ENCODE results near the gene CACNA1F.

The CACNA1F gene

DNA sequence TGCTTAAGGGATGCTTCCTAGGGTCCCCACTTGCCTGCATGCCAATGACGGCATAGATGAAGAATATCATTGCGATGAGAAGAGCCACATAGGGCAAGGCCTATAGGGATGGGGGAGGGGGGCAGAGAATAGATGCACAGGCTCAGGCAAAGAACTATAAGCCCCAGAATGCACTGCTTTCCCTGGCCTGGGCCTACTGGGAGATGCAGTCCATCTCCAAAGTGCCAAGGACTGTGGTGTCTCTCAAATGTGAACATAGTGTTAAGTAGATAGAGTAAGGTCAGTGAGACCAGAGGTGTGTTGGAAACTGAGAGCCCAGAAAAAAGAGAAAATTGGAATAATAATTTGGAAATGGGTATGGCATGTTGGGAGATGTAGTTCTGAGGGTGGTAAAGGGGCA, 20.9 kb downstream of the CACNA1F start:
- in situ Hi-C loops (cut with HindIII; ENCODE audit: low sequenced_read_pairs), result no loop called here
- TF ChIP-seq, protein P1, sequence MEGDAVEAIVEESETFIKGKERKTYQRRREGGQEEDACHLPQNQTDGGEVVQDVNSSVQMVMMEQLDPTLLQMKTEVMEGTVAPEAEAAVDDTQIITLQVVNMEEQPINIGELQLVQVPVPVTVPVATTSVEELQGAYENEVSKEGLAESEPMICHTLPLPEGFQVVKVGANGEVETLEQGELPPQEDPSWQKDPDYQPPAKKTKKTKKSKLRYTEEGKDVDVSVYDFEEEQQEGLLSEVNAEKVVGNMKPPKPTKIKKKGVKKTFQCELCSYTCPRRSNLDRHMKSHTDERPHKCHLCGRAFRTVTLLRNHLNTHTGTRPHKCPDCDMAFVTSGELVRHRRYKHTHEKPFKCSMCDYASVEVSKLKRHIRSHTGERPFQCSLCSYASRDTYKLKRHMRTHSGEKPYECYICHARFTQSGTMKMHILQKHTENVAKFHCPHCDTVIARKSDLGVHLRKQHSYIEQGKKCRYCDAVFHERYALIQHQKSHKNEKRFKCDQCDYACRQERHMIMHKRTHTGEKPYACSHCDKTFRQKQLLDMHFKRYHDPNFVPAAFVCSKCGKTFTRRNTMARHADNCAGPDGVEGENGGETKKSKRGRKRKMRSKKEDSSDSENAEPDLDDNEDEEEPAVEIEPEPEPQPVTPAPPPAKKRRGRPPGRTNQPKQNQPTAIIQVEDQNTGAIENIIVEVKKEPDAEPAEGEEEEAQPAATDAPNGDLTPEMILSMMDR (IDR thresholded peaks at IDR 0.05; ENCODE audit: low read depth, low read length, missing control alignments), result no peak
- DNase-seq (ENCODE audit: low read depth), result no peak
- H3K4me3 ChIP-seq (ENCODE audit: low read depth, low read length), result no peak overlapping the region

DNA sequence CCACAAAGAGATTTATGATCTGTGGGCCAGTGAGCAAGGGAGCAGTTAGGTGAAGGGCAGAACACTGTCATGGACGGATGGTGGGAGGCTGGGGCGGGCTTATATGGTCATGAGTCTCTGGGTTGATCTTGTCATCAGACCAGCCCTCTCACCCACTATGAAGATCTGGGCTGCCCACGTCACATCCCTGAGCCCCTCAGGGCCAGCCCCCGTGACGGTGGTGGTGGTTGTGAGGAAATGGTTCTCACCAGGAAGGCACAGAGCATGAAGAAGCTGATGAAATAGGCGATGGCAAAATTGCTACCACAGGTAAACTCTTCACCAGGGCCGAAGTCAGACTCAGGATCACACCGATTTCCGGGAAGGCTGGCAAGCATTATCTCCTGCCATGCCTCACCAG, 22.1 kb downstream of the CACNA1F start:
- no peak for DNase-seq (ENCODE audit: low read depth)
- TF ChIP-seq, protein P1 (IDR thresholded peaks at IDR 0.05; ENCODE audit: low read depth, low read length, missing control alignments), result no peak
- no peak overlapping the region for H3K4me3 ChIP-seq (ENCODE audit: low read depth, low read length)
- in situ Hi-C loops (cut with HindIII; ENCODE audit: low sequenced_read_pairs), result no loop called here

DNA sequence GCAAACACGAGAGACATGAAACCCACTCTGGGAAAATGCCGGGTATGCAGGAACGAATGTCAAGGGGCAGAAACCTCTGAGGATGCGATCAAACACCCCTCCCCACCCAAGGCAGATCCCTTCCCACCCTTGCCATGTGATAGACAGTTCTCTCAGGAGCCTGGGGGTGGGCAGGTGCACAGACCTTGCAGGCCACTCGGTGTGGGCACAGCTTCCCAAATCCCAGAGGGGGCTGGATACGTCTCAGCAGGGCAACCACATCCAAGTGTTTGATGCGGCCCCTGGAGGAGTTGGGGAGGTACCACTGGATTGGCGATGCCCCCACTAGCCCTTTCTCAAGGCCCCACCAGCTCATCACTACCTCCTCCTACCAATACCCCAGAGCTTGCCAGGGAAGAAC, 22.7 kb downstream of the CACNA1F start:
- no peak overlapping the region for H3K4me3 ChIP-seq (ENCODE audit: low read depth, low read length)
- in situ Hi-C loops (cut with HindIII; ENCODE audit: low sequenced_read_pairs), result no loop called here
- TF ChIP-seq, protein P1 (IDR thresholded peaks at IDR 0.05; ENCODE audit: low read depth, low read length, missing control alignments), result no peak

DNA sequence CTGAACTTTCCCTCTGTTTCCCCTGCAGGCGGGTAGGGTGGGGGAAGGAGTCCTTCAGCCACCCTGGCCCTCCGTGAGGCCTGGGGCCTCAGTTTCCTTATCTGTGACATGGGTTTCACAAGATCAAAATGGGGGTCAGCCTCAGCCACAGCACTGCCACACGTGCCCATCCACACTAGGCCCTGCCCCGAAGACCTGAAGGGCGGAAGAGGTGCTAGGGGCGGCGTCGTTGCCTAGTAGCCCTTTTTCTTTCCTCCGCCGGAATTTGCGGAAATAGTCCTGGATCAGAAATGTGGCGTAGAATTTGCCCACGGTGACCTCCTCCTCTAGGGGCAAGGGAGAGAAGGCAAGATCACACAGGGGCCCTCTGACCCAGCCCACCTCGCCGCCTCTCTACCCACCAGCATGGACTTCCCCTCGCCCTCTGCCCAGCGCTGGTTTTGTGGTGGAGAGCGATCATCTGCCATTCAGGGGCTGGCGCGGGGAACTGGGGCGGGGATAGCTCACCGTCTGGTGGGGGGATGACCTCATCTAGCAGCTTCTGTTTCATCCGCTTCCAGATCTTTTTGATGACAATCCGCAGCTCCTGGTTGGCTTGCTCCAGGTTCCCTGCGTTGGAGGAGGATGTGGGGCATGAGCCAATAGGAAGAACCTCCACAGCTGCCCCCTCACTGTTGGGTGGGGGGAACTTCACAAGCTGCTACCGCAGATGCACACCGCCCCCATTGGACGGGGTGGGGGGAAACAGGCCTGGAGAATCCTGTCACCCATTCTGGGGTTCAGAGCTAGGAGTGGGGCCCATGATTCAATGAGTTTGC, 23.5 kb downstream of the CACNA1F start:
- in situ Hi-C loops (cut with HindIII; ENCODE audit: low sequenced_read_pairs), result no loop called here
- DNase-seq (ENCODE audit: low read depth), result no peak
- TF ChIP-seq, protein P1 (IDR thresholded peaks at IDR 0.05; ENCODE audit: low read depth, low read length, missing control alignments), result no peak
- no peak overlapping the region for H3K4me3 ChIP-seq (ENCODE audit: low read depth, low read length)

More for the DNA sequence above, 22.7 kb downstream of the CACNA1F start:
- DNase-seq (ENCODE audit: low read depth), result no peak

DNA sequence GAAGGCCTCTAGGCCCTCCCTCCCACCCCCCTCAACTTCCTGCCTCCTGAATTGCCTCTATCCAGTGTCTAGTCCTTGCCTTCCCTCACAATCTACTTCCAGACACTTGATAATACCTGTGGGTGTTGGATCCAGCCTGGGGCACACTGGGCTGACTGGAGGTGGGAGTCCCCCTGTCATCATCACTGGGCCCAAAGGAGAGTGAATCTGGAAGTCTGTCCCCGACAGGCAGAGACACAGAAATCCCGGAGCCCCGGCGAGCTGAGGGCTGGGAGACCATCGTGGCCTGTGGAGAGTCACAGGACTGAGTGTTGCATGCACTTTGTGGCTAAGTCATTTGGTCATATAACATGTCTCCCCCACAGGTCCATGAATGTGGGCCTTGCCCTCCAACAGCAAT, 24.7 kb downstream of the CACNA1F start:
- TF ChIP-seq, protein P1 (IDR thresholded peaks at IDR 0.05; ENCODE audit: low read depth, low read length, missing control alignments), result no peak
- no peak overlapping the region for H3K4me3 ChIP-seq (ENCODE audit: low read depth, low read length)
- no peak for DNase-seq (ENCODE audit: low read depth)
- in situ Hi-C loops (cut with HindIII; ENCODE audit: low sequenced_read_pairs), result no loop called here

DNA sequence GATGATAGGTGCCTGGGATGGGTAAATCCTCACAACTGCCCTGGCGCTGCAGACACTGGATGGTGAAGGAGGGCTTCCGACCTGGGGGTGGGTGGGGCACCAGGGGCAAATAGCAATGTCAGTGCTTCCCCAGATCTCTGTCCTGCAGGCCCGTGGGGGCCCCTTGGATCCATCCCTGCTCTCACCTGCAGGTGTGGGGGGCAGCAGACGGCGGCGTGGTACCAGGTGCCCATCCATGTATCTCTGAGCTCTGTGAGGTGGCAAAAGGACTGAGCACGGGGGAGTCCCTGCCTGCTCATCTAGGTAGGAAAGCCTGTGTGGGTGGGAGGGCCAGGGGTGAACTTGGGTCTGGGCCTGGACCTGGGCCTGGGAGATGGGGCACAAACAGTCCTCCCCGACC, 26.6 kb downstream of the CACNA1F start:
- in situ Hi-C loops (cut with HindIII; ENCODE audit: low sequenced_read_pairs), result no loop called here
- no peak for DNase-seq (ENCODE audit: low read depth)
- TF ChIP-seq, protein P1 (IDR thresholded peaks at IDR 0.05; ENCODE audit: low read depth, low read length, missing control alignments), result no peak
- H3K4me3 ChIP-seq (ENCODE audit: low read depth, low read length), result no peak overlapping the region

All from astrocyte of the cerebellum (primary cell).